Measurements from ENCODE around the gene CNN2.
"Not testable (repeated sequence)": the region's sequence is repeated elsewhere in the genome, so short reads cannot be mapped to it uniquely, and the experiment has no call there.

CNN2 gene

DNA sequence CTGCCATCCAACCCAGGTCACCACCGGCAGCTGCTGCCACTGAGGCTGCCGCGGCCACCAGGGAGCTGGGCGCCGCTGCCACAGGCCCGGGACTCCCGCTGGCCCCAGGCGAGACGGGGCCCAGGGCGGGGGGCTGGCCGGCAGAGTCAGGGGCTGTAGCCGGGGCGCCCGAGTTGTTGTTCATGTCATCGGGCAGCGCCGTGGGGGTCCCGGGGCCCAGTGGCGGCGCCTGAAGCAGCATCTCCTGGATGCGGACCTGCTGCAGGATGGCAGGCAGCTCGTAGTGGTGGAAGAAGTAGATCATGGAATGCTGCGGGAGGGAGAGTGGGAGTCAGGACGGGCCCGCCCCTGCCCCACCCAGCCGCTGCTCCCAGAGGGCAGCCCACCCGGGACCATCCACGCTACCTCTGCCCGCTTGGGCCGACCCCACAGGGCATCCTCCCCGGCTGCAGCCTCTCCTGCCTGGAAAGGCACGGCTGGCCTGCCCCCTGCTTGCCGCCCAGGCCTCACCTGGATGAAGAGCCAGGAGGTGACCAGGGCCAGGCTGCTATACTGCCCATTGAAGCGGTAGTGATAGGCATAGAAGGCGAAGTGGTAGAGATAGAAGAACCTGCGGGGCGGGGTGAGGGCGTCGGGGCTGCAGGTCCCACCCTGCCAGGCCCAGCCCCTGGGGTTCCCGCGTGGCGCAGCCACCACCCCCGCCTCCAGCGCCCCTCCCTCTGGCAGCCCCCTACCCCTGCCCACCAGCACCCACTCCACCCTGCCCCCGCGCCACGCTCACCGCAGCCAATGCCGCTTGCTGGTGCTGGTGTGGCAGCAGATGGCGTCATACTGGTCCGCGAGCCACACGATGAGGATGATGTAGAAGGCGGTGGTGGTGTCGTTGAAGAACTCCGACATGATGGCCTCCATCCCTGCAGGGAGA lies 15.6 kb upstream of the CNN2 start:
- DNase-seq (ENCODE audit: low read depth in 2 of 2, low spot score in 1 of 2): no peak

DNA sequence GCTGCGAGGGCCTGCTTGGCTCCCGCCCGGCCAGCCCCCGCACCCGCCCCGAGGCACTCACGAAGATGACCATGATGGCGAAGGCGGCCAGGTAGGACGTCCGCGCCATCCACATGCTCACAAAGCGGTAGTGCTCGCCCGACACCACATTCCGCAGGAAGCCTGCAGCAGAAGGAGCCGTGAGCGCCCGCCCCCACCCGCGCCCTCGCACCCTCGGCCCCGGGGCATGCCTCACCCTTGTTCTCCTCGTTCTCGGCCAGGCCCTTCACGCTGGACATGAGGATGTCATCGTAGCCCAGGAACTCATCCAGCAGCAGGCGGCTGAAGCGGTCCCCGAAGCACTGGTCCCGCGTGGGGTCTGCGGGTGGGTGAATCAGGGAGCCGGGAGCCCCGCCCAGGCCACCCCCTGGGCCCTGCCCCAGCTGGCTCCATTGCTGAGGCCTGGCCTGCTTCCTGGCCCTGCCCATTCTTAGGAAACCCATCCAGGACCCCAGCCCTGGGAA lies 14.5 kb upstream of the CNN2 start:
- DNase-seq (ENCODE audit: low read depth in 2 of 2, low spot score in 1 of 2): no peak

DNA sequence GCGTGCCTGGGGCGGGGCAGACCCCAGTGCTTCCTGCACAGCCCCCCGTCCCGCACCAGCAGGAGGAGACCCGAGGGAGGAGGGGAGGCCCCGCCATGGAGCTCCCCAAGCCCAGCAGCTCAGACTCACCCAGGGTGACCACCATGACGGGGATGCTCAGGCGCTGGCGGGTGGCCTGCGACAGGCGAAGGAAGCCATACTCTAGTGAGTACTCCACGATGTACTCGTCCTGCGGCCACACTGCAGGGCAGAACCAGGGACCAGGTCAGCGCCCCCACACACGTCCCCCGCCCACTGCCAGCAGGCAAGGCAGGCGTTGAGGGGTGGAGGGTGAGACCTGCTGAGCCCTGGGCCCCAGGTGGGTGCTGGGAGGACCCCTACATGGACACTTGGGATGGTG lies 14.1 kb upstream of the CNN2 start:
- DNase-seq (ENCODE audit: low read depth in 2 of 2, low spot score in 1 of 2): no peak

DNA sequence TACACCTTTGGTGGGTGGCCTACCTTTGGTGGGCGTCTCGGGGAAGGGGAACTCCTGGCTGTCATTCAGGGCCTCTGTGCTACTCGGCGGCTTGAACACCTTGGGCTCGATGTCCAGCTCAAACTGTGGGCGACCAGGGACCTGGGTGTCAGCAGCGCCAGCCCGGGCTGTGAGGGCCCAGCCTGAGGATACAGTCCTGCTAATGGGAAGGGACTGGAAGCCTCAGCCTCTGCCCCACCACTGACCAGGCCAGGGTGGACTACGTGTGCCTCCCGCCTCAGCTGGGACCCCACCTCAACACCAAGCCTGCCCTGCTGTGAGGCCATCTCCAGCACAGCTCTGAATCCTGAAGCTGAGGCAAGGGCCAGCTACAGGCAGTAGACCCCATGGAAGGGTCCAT lies 13.2 kb upstream of the CNN2 start:
- no peak for DNase-seq (ENCODE audit: low read depth in 2 of 2, low spot score in 1 of 2)

DNA sequence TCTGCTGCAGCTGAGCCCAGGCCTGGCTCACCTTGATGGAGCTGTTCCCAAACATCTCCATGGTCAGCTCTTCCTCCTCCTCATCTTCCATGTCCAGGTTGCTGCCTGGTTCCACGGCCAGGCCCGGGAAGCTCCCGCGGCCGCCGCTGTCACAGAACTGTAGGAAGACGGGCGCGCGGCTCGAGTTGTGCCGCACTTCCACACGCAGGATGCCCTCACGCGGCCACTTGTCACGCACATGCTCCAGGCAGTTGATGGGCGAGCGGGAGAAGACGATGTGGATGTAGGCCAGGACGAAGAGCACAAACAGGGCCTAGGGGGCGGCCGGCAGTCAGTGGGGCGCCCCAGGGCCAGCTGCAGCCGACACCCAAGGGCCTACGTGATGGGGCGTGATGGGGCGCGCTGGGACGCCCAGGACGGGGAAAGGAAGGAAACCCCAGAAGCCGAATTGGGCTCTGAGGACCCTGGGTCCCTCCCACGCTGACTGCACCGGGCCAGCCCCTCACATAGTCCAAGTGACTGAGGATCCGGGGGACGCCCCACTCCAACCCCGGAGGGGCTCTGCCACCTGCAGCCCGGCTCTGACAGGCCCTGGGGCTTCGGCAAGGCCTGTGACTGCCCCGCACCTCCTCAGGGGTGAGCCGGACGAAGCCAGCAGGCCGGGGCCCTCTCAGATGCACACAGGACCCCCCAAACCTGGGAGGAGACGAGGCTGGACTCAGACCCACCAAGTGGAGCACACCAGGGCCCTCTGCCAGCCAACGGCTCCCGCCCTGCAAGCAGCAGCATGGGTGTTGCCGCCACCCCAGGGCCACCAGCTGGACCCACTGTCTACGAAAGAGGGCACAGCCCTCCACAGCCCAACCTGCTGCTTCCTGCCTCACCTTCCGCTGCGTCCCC lies 12.0 kb upstream of the CNN2 start:
- DNase-seq (ENCODE audit: low read depth in 2 of 2, low spot score in 1 of 2): no peak

DNA sequence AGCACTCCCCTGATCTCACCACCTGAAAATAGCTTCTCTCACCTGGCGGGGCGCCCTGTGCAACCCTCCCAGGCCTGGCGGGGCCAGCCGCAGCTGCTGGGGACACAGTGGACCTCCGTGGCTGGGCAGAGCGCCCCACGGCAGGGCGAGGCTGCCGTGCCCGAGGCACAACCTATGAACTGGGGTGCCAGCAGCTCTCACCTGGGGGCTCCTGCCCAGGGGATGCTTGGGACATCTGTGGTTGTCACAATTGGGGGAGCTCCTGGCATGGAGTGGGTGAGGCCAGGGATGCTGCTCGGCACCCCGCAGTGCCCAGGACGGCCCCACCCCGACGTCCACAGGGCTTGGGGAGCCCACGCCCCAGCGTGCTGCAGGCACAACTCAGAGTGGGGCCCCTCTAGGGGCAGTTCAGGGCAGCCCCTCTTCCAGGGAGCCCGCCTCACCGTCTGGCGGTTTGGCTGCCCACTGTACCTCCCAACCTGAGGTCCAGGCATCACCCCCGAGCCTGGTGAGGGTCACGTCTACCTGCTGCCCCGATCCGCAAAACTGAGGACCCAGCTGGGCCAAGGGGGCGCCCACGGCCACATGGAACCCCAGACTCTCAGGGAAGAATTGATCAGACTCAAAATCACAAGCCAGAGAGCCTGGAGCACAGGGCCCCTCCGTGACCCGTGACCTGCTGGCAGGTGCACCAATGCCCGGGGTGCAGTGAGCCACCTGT lies 11.2 kb upstream of the CNN2 start:
- no peak for DNase-seq (ENCODE audit: low read depth in 2 of 2, low spot score in 1 of 2)

DNA sequence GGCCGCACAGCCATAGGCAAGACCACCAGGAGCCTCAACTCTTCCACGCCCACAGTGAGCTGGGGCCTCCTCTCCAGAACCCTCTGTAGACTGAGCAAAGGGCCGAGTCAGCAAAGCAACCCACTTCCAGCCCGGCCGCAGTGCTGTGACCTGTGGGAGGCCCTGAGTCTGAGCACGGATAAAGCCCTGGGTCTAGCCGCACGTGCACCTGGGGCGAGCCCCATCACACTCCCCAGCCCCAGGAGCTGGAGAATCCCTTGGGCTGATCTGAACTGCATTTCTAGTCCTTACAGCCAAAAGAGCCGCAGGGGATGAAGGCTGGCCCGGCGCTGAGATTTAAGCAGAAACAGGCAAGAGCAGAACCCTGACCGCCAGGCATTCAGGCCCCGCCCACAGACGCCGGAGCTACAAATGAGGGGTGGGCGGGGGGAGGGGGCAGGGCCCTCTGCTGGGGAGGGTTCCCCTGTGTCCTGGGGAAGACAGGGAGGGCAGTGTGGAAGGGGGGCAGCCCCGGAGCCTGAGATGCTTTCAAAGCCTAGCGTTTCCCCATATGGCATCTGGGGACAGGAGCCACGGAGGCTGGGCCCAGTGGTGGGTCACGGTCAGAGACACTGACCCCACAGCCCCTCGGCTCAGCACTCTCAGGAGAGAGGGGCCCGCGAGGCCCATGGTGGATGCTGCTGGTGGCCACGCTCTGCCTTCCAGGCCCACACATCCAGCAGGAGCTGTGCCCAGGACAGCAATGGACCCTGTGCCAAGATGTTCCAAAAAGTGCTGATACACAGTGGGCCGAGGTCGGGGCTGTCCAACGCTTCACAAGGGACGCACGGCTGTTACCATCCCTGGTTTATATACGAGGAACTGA lies 10.4 kb upstream of the CNN2 start:
- no peak for DNase-seq (ENCODE audit: low read depth in 2 of 2, low spot score in 1 of 2)

DNA sequence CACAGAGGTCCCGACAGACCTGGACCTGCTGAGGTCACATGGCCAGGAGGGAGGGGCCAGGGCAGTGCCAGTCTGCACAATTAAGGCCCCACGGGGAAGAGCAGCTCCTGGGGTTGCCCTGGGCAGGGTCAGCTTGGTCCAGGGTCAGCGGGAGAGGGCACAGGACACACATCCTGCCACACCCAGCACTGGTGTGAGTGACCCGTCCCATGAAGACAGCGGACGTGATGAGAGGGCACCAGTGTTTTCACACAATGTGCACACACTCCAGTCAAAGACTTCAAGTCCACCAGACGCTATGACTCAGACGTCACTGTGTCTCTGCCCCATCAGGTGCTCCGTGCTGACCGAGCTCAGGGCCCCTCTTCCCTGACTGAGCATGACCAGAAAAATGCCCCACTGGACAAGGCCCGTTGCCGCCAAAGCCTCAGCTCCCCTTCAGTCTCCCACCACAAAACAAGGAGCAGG lies 9.7 kb upstream of the CNN2 start:
- no peak for DNase-seq (ENCODE audit: low read depth in 2 of 2, low spot score in 1 of 2)

DNA sequence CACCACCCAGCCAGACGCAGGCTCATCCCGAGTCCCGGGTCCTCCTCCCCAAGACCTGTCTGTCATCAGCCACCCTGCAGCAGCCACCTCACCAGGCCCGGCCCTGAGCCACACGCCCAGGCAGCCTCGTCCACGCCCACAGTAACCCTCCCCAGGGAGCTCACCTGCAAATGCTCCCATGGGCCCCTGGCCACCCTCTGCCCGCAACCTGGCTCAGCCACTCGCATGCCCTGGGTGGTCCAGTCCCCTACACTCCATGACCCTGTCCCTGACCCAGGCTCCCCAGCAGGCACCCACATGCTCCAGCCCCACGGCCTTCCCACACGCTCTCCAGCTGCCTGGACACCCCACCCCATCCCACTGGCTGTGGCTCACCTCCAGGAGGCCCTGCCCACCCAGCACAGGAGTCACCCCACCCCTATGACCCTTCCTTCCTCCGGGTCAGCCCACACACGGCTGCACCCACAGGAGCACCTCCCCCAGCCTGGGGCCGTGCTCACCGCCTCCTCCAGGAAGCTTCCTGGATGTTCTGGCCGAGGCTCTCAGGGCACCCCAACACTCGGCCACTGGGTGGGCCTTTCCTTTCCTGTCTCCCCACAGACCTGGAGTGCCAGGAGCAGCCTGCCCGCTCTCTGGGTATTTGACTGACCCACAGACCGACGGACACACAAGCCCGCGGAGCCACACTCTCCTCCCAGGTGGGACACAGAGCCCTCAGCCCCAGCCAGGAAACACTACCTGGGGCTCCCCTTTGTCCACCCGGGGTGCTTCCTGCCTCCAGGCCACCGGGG lies 9.1 kb upstream of the CNN2 start:
- no peak for DNase-seq (ENCODE audit: low read depth in 2 of 2, low spot score in 1 of 2)

DNA sequence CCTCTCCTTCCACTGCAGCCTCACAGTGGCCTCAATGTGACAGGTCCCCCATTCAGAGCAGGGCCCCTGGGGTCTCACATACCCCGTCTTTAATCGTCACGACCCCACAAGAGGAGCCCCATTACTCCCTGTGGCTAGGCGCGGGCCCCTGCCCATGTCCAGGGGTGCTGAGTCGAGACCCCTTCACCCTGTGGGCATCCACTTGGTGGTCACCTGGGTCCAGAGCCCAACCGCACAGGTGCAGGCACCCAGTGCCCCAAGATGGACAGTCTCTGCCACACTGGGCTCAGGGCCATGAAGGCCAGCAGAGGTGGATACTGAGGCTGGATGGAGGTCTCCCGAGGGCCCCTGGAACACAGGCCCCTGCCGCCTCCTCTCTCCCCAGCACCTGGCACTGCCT lies 8.5 kb upstream of the CNN2 start:
- DNase-seq (ENCODE audit: low read depth in 2 of 2, low spot score in 1 of 2): no peak

DNA sequence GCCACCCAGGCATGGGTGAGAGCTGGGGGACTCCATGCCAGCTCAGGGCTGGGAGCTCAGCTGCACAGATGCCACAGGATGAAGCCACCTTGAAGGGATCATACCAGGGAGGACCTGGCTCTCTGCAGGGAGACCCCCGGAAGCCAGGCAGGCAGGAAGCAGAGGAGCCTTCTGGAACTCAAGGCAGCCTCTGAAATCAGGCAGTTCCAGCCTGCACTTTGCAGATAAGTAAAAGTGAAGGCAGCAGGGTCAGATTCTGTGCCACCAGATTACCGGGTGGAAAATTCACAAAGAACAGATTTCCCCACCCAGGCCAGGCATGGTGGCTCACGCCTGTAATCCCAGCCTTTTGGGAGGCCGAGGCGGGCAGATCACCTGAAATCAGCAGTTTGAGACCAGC lies 8.0 kb upstream of the CNN2 start:
- DNase-seq (ENCODE audit: low read depth in 2 of 2, low spot score in 1 of 2): no peak

DNA sequence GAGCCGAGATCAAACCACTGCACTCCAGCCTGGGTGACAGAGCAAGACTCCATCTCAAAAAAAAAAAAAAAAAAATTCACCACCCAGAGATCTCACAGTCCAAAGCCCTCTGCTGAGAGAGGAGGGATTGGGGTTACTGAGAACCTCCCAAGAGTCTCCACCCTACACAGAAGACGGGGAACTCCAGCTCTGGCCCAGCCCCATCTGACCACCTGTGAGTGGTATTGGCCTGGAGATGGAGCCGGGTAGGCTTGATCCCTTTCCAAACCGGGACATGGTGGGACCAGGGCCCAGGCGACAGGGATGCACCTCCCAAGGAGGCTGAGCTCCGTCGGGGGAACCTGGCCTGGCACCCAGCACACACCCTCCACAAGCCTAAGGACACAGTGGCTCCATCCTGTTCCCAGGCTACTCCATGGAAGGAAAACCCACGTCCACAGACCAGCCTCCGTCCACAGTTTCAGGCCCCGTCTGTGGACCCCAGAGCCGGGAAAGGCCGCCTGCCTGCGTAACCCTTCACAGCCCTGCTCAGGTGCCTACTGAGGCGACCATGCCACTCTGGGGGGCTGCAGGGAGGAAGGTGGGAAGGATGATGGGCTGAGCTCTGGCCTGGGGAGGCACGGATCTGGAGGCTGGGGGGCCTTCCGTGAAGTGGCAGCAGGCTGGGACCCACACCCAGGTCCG lies 7.3 kb upstream of the CNN2 start:
- DNase-seq (ENCODE audit: low read depth in 2 of 2, low spot score in 1 of 2): no peak

DNA sequence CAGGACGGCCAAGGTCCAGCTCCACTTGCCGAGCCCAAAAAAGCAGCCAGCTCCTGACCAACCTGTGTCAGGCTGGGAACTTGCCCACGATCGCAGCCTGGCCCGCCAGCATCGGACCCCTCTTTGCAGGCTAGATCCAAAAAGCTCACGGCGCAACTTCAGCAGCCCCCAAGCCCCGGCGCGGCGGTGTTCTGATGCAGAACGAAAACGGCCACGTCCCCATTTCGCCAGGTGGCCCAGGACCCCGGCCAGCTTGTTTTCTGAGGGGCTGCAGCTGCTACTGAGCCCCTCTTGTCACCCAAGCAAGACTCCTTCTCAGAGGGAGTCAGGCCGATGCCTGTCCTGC lies 6.8 kb upstream of the CNN2 start:
- DNase-seq (ENCODE audit: low read depth in 2 of 2, low spot score in 1 of 2): no peak

DNA sequence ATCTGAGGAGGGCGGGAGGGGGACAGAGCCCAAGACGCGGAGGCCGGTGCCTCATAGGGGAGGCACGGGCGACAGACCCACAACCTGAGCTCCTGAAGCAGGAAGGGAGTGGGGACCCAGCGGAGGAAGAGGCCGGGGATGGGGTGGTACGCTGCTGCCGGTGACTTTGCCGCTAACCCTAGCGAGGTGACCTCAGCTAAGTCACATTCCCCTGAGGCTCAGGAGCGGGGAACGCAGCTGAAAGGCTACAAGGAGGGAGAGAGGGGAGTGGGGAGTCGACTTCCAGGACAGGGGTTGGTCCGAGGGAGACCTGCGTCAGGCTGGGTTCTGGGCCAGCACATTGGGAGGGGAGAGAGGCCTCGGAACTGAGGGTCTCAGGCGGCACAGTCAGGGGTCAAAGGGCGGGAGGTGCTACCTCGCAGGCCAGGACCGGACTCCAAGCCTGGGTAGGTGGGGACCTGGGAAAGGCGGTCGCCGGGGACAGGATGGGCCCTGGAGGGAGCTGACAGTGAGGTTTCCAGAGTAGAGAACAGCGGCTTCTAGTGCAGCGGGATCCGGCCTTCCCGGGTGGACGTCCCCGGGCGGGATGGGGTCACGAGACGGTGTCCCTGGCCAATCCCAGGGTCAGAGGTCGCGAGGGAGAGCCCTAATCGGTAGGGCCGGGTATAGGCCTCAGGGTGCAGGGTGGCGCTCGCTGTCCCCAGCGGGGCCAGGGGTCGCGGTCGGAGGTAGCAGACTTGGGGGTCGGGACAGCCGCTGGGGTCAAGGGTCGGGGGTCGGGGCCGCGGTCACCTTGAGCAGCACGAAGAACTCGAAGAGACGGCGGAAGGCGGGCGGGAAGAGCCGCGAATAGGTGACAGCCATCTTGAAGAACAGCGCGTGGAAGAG lies 6.2 kb upstream of the CNN2 start:
- no peak for DNase-seq (ENCODE audit: low read depth in 2 of 2, low spot score in 1 of 2)

DNA sequence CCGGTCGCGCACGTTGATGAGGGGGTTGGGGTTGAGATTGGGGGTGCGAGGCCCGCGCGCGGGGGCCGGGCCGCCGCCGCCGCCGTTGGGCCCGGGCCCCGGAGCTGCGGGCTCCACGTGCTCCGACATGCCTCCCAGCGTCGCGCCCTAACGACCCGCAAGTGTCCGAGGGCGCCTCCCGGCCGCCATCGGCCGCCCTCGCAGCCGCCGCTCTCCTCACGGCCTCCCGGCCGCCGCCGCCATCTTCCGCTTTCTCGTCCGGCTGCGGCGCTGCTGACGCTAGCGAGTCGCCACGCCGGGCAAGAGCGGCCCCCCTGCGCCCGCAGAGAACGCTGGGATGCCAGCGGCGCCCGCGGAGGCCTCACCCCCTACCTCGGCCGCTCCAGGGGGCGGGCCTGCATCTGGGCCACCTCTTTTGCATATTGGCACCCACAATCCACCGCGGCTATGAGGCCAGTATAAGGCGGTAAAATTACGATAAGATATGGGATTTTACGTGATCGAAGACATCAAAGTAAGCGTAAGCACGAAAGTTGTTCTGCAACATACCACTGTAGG lies 5.5 kb upstream of the CNN2 start, which contains the start of gene TMEM259:
TMEM259 (minus strand) TSS at position 256 of the 558 bp plus-strand sequence; CDS start at position 129, 127 bp downstream.
- DNase-seq (ENCODE audit: low read depth in 2 of 2, low spot score in 1 of 2): peak; percentile 93 to 97

DNA sequence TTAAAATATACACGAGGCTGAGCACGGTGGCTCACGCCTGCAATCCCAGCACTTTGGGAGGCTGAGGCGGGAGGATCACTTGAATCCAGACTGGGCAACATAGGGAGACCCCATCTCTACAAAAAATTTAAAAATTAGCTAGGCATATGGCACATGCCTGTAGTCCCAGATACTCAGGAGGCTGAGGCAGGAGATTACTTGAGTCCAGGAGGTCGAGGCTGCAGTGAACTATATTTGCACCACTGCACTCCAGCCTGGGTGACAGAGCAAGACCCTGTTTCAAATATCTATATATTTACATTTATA lies 2.6 kb upstream of the CNN2 start:
- DNase-seq (ENCODE audit: low read depth in 2 of 2, low spot score in 1 of 2): not testable (repeated sequence)

DNA sequence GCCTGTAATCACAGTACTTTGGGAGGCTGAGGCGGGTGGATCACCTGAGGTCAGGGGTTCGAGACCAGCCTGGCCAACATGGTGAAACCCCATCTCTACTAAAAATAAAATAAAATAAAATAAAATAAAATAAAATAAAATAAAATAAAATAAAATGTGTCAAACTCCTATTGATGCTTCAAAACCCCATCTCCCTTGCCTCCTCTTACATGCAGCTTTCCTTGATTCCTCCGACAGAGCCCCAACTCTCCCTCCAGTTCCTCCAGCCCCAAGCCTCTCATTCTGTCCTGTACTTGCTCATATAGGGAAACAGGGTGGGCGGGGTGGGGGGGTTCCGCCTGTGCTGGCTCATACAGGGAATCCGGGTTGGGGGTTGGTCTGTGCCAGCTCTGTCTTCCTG lies 1.3 kb upstream of the CNN2 start:
- DNase-seq (ENCODE audit: low read depth in 2 of 2, low spot score in 1 of 2): not testable (repeated sequence)
